NCI-H2171 treated with DMSO at 0.1 percent for 48 hours (cell line): Measurements from ENCODE around the gene IFITM10.

ENCODE experiments used
- DNase-seq: peaks from one replicate; lab custom pipeline; 2025; lab: John Stamatoyannopoulos, UW

IFITM10 gene

GRCh38 chr11:1750481-1750839, at the start of gene IFITM10:
Gene IFITM10 (minus strand): TSS chr11:1750595. CDS start chr11:1750442, 153 bp downstream.
- no peak for DNase-seq

GRCh38 chr11:1797391-1798125, 47.2 kb upstream of the IFITM10 start:
- no peak for DNase-seq

- no peak for DNase-seq
Measured at GRCh38 chr11:1796413-1797011, 46.1 kb upstream of the IFITM10 start.

GRCh38 chr11:1793081-1793480, 42.7 kb upstream of the IFITM10 start:
- no peak for DNase-seq

- DNase-seq, result no peak
Measured at GRCh38 chr11:1792461-1792860, 42.1 kb upstream of the IFITM10 start.

GRCh38 chr11:1791912-1792311, 41.5 kb upstream of the IFITM10 start:
- no peak for DNase-seq

- DNase-seq, result no peak
Measured at GRCh38 chr11:1786466-1786865, 36.1 kb upstream of the IFITM10 start.

GRCh38 chr11:1785749-1786413, 35.5 kb upstream of the IFITM10 start:
- no peak for DNase-seq

GRCh38 chr11:1784761-1785650, 34.6 kb upstream of the IFITM10 start:
- DNase-seq, result no peak

GRCh38 chr11:1783725-1784529, 33.5 kb upstream of the IFITM10 start:
- DNase-seq, result no peak

GRCh38 chr11:1782831-1783724, 32.7 kb upstream of the IFITM10 start:
- no peak for DNase-seq

GRCh38 chr11:1782031-1782590, 31.7 kb upstream of the IFITM10 start:
- no peak for DNase-seq

GRCh38 chr11:1781593-1781975, 31.2 kb upstream of the IFITM10 start:
- no peak for DNase-seq

GRCh38 chr11:1780700-1781592, 30.6 kb upstream of the IFITM10 start:
- DNase-seq, result no peak

- DNase-seq, result no peak
Measured at GRCh38 chr11:1779806-1780699, 29.7 kb upstream of the IFITM10 start.

GRCh38 chr11:1779034-1779805, 28.8 kb upstream of the IFITM10 start:
- DNase-seq, result no peak
